GM19372 (cell line): ENCODE data around the gene NEURL3.
"Not testable (repeated sequence)": the region's sequence is repeated elsewhere in the genome, so short reads cannot be mapped to it uniquely, and the experiment has no call there.

Experiments used
- ATAC-seq: cut with Tn5 transposase; IDR thresholded peaks from one replicate; pipeline ENCODE4 v1.9.1; 2021; ENCODE audit warnings: mild to moderate bottlenecking, low read depth, moderate library complexity; ENCODE audit not compliant: unreplicated experiment

NEURL3 gene

DNA sequence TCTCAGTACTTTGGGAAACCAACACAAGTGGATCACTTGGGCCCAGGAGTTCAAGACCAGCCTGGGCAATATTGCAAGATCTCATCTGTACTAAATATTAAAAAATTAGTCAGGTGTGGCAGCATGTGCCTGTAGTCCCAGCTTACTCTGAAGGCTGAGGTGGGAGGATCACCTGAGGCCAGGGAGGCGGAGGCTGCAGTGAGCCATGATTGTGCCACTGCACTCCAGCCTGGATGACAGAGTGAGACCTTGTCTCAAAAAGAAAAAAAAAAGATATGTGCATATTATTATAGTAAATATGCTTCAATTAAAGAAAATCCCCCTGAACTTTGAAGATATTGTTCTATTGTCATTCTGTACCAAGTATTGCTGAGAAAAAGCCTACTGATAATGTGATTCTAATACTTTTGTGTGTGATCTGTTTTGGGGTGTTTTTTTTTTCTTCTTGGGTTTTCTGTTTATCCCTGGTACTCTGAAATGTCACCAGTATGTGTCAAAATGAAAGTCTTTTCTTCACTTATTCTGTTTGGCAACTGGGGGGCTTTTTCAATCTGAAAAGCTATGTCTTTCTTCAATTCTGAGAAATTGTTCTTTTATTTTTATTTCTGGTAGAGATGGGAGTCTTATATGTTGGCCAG lies 13.2 kb downstream of the NEURL3 start:
- ATAC-seq: no peak

DNA sequence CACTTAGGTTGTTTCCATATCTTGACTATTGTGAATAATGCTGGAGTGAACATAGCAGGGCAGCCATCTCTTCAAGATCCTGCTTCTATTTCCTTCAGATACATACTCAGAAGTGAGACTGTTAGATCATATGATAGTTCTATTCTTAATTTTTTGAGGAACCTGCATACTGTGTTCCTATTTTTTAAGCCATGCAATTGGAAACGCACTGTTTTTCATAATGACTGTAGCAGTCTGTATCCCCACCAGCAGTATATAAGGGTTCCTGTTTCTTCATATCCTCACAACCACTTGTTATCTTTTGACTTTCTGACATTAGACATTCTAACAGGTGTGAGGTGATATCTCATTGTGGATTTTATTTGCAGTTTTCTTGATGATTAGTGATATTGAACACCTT lies 15.5 kb downstream of the NEURL3 start:
- ATAC-seq: no peak

DNA sequence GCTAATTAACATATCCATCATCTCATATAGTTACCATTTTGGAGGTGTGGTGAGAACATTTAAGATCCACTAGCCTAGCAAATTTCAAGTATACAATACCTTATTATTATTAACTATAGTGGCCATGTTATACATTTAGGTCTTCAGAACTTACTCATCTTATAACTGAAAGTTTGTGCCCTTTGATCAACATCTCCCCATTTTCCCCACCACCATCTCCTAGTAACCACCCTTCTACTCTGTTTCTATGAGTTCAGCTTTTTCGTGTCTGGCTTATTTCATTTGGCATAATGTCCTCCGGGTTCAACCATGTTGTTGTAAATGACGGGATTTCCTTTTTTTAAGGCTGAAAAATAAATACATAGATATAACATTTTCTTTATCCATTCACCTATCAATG lies 15.9 kb downstream of the NEURL3 start:
- ATAC-seq: no peak

DNA sequence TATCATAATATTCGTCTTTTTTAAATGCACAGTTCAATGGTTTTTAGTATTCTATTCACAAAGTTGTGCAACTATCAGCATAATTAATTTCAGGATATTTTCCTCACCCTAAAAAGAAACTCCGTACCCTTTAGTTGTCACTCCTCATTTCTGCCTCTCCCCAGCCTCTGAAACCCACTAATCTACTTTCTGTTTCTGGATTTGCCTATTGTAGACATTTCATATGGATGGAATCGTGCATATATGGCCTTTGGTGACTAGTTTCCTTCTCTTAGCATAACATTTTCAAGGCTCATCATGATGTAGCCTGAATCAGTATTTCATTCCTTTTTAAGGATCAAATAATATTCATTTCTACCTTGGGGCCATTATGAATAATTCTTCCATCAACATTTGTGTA lies 18.5 kb downstream of the NEURL3 start:
- no peak for ATAC-seq

DNA sequence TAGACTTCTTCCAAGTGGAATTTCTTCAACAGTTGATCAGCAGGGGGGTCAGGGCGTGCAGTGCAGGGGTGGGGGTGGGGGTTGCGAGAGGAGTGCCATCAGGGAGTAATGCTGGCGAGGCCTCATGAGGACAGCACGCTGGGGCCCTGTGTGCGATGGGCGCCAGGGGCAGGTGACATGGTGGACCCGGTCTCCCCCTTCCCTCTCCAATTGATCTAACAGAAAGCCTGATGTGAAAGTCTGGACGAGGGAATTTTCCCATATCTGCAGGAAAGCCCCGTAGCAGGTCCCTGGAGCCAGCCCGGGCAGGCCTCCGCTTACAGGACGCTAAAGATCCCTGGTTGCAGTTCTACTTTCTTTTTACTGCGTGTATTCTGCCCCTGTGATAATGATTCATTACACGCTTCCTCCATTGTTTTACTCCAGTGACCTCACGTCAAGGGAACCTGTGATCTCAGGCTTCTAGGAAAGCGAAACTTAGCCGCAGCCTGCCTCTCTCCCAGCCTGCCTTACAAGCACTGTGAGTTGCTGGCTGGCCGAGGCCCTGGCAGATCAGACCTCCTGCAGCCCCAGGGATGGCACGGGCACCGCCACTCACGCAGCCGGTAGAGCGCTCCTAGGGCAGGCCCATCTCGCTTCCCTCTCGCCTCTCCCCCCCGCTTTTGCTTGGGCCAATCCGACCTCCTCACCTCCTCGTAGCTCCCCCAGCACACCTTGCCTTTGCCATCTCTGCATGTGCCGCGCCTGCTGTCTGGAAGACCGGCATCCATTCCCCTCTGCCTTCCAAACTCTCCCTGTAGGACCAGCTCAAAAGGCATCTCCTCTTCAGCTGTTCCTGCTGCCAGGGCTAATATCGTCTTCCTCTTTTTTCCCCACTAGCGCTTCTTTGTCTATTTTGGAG lies 19.2 kb downstream of the NEURL3 start:
- ATAC-seq: peak; percentile 85

DNA sequence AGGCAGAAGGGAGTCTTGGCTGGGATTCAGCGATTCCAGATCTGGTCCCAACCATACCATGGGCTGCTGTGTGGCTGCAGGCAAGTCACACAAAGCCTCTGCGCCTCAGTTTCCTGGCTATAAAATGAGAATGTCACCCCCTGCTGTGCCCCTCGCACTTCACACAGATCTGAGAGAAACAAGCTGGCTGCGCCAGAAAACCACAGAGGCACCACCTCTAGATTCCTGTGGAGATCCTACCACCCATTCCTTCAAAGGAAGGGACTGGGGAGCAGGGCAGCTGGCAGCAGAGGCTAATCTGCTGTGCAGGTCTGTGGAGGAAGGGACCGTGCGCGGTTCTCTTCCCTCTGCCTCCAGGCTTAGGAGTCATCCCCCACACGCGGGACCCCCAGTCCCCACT lies 19.8 kb downstream of the NEURL3 start:
- ATAC-seq: no peak

DNA sequence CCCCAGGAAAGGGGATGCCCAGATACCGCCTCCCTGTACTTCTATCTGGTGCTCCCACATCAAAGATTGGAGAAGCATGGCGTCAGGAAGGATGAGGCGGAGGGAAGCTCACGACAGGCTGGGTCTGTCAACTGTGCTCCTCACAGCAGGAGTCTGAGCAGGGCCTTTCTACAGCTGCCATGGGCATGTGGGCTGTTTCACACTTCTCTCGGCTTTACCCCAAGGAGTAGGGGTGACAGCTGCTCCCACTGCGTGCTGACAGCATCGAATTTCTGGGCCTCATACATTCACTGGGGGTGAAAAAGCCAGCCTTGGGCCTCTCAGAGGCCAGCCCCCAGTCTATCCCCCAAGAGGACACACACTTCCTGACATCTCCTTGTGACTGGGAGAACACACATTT lies 21.1 kb downstream of the NEURL3 start:
- ATAC-seq: no peak

DNA sequence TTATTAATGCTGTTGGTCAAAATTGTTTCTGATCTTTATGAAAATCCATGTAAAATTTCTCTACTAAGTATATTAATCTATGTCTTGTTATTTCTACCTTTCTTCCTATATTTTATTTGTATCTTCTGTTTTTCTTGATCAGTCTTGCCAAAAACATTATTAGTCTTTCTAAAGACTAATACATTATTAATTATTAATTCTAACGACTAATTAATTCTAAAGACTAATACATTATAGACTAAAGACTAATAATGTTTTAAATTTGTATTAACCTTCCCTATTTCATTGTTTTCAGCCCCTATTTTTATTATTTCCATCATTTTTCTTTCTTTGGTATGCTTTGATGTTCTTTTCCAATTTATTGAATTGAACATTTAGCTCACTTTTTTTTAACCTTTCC lies 27.7 kb downstream of the NEURL3 start:
- no peak for ATAC-seq

DNA sequence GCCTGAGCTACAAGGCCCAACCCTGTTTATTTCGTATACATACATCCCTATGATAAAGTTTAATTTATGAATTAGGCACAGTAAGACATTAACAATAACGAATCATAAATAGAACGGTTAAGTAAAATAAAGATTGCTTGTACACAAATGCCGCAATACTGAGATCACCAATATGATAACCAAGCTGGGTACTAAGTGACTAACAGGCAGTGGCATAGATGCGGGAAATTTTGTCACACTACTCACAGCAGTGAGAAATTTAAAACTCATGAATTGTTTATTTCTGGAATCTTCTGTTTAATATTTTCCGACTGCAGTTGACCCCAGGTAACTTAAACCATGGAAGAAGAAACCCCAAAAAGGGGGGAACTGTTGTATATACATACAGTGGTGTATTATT lies 33.4 kb downstream of the NEURL3 start:
- no peak for ATAC-seq

DNA sequence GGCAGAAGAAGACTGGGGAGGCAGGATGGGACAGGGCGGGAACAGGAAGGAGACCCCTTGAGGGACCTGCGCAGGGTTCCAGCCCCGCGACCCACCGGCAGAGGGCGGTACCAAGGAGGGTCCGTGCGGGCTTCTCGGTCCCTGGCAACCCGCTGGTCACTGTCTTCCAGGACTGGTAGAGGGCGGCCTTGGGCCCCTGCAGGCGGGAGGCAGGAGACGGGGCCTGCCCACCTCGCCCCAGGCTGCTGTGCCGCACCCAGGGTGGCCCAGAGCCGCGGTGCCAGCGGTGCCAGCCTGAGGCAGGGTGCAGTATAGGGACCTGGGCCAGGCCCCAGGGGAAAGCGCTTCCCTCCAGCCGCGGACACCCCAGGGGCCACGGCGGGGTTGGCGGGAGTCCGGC lies 34.5 kb downstream of the NEURL3 start:
- no peak for ATAC-seq

DNA sequence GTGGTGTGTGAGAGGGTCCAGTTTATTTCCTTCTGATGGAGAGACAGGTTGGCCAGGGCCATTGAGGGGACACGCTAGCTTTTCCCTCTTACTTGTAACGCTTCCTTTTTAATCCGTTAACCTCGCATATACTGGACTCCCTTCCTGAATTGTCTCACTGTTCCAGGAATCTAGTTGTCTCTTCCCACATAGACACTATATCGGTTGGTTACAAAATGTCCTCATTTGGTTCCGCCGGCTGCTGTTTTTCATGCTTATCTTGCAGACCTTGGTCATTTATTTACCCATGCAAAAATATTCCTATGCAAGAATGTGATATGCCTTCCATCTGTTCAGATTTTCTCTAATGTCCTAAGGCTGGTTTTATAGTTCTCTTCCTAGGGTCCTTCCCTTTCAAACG lies 35.0 kb downstream of the NEURL3 start:
- no peak for ATAC-seq

DNA sequence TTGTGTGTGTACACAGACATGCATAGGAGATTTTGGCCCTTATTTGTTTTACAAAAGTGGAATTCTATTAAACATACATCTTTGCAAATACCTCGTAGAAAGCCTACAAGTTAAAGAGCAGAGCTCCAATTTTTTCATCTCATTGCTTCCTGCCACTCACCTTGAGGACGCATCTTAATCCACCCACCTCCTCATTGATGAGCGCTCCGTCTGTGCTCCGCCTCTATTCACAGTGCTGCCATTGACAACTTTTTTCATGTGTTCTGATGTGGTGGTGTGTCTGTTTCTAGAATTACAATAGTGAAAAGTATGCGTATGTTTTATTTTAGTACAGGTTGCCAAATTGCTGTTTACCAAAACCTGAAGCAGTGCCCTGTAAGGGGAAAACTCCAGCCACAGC lies 36.3 kb downstream of the NEURL3 start:
- ATAC-seq: no peak

DNA sequence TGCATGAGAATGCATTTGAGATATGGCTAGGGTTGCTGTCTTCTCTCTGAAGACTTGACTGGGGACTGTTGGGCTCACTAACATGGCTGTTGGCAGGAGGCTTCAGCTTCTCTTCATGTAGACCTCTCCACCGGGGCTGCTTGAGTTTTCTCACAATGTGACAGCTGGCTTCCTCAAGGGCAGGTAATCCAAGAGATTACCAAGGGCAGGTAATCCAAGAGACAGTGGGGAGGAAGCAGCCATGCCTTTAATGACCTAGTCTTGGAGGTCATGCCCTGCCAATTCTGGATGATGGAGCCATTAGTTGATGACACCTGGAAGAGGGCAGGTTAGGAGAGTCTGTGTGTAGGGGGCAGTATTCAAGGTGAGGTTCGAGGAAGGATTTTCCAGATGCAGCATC lies 40.5 kb downstream of the NEURL3 start:
- ATAC-seq: no peak

DNA sequence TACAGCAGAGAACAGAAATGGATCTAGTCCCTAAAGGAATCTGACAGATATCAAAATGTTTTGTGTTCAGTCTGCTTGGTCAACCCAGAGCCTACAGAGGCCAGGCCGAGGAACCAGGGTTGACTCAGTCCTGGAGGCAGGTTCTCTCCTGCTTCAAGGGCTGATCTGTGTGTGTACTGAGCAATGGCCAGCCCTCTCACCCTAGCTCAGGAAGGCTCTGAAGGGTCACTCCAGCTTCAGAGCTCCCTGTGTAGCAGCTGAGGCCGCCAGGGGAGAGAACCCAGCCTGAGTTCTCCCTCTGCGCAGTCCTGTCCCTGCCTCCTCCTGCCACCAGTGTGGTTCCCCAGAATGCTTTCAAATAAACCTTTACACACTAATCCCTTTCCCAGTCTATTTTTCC lies 41.1 kb downstream of the NEURL3 start:
- ATAC-seq: no peak

DNA sequence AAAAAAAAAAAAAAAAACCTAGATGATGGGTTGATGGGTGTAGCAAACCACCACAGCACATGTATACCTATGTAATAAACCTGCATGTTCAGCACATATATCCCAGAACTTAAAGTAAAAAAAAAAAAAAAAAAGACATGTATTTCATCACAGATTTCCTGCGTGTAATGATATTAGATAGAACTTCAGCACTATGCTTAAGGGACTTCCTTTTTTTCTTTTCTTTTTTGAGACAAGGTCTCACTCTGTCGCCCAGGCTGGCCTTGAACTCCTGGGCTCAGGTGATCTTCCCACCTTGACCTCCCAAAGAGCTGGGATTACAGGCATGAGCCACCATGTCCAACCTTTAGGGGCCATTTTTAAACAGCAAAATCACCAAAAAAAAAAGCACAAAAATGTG lies 42.0 kb downstream of the NEURL3 start:
- ATAC-seq: no peak

DNA sequence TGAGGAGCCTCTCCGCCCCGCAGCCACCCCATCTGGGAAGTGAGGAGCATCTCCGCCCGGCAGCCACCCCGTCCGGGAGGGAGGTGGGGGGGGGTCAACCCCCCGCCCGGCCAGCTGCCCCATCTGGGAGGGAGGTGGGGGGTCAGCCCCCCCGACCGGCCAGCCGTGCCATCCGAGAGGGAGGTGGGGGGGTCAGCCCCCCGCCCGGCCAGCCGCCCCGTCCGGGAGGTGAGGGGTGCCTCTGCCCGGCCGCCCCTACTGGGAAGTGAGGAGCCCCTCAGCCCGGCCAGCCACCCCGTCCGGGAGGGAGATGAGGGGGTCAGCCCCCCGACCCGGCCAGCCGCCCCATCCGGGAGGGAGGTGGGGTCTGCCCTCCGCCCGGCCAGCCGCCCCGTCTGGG lies 43.5 kb downstream of the NEURL3 start:
- not testable (repeated sequence) for ATAC-seq

DNA sequence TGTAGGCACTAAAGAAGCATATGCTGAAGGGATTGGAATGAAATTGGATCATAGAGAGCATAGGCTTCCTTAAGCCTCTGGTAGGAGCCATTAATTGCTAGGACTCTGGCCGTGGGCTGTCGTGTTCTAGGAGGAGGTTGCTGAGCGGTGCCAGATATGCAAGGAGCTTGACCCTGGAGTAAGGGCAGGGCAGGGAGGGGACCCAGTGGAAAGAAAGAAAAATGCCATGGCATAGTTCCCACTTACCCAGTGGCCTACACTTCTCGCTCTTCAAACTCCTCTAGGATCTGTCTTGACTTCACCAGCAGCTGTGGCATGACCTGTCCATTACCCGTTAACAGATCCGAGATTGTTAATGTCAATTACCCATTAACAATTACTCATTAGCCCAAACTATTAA lies 53.1 kb downstream of the NEURL3 start:
- no peak for ATAC-seq

DNA sequence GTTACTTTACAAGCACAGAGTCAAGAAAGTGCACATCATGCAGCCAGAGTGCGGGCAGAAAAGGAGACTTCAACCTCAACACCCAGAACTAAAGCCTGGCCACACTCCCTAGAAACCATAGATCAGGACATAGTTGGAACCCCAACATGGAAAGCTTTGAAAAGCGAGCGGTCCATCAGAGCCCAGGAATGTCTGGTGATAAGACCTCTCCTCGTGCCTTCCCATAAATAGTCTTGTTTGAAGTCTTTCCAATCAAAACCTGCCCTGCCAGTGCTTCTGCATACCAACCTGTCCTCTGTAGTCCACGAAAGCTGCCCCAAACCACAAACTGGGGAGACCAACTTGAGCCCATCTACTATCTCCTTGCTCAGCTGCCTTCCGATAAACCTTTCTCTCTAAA lies 55.5 kb downstream of the NEURL3 start:
- ATAC-seq: no peak

DNA sequence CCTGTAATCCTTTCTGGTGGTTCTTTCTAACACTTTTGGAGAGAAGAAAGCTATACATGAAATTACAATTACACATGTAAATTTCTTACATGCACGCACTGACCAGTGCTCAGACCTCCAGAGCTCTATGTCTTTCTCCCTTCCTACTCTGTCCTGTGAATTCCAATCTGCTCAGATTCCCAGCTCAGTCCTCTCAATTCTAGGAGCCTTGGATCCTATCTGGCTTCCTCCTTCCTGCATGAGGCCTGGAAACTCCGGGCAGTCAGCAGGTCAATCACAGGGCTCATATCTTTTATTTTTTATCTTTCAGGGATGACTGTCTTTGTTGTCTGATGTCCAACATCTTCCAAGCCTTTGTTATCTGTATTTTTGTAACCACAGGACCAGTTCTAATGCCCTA lies 56.0 kb downstream of the NEURL3 start:
- ATAC-seq: no peak

DNA sequence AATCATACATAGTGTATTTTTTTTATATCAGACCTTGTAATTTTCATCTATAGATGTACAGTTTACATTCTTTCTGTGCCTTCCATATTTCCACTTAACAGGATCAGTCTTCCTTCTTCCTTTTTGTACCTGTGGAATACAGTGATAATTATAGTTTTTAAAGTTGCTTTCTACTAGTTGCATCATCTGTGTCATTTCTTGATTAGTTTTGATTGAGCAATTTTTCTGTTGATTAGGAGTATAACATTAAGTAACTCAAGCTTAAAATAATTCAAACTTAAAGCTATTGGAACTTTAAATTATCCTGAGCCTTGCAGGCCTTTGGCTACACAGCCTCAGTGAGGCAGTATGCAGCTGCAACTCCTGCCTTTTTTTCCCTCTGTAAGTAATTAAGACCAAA lies 57.4 kb downstream of the NEURL3 start:
- no peak for ATAC-seq
